Activated B cell treated with CpG ODN at 0.5 μM for 24 hours (primary cell): Measurements from ENCODE around the gene MVK. TPM values are rescaled to one million over a fixed set of nuclear protein-coding genes. Genes with fewer than 3 reads are reported as not detected.

ENCODE experiments used
- ATAC-seq: fragments of 200-7000 bp; cut with Tn5 transposase; one replicate; pipeline ENCODE4 v1.10.0; 2021; ENCODE audit warnings: low read depth, mild to moderate bottlenecking, moderate library complexity
- CTCF ChIA-PET: fragments of 350-600 bp; sonication (Branson Sonifier 250); formaldehyde crosslinking; loops from one replicate; lab custom pipeline; 2021; ENCODE audit warnings: antibody characterized with exemption; lab: Charles Lee
- POLR2A ChIA-PET: fragments of 350-600 bp; sonication (Branson Sonifier 250); formaldehyde crosslinking; loops from one replicate; lab custom pipeline; 2021; ENCODE audit warnings: antibody characterized with exemption; lab: Charles Lee
- DNase-seq: peaks from one replicate; pipeline ENCODE4 v3.0.0; 2022
- H3K27ac Mint-ChIP-seq: one replicate; pipeline ENCODE4 v1.8.0; 2020; ENCODE audit warnings: mixed read lengths
- H3K27me3 Mint-ChIP-seq: one replicate; pipeline ENCODE4 v1.8.0; 2021; ENCODE audit warnings: mixed read lengths
- H3K36me3 Mint-ChIP-seq: one replicate; pipeline ENCODE4 v1.8.0; 2021; ENCODE audit warnings: low read depth, mixed read lengths
- H3K4me1 Mint-ChIP-seq: one replicate; pipeline ENCODE4 v1.8.0; 2021; ENCODE audit warnings: mixed read lengths
- H3K4me3 Mint-ChIP-seq: one replicate; pipeline ENCODE4 v1.8.0; 2020; ENCODE audit warnings: mild to moderate bottlenecking, mixed read lengths
- H3K9me3 Mint-ChIP-seq: one replicate; pipeline ENCODE4 v1.8.0; 2020; ENCODE audit warnings: mixed read lengths
- intact Hi-C: fragments of 100-400 bp; cut with micrococcal nuclease; formaldehyde crosslinking; loops from one replicate; pipeline ENCODE4 v1.15.1; 2024
- total RNA-seq: library from RNA; stranded (reverse); gene quantifications from 2 replicates; pipeline ENCODE4 v1.2.3, GENCODE V29; 2022
- TF ChIP-seq, protein P1 (sequence below): fragments of 200-600 bp; IDR thresholded peaks from one replicate; pipeline ENCODE4 v1.8.0; 2022; ENCODE audit warnings: antibody characterized with exemption, mild to moderate bottlenecking

MVK gene
- total RNA-seq, 1 donor from 2014 or later: 28.5 TPM

DNA sequence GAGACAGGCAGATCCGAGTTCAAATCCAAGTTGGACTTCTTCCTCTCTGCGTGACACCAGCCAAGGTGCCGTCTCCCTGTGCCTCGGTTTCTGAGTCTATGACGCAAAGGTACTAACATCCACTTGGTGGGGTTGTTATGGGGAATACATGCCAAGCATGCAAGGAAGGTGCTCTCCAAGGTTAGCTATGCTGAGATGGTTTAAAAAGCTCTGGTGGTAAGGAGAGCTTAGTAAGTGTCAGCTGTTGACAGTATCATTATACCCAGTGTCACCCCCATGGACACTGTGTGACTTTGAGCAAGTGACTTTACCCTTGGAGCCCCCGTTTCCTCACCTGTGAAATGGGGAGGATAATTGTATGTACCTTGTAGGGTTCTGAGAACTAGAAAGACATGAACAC lies 22.5 kb upstream of the MVK start:
- ChIA-PET POLR2A (no interaction called here), CTCF (no interaction called here)
- DNase-seq (no peak), ATAC-seq (no peak)
- Mint-ChIP-seq H3K27ac (no peak overlapping the region), H3K36me3 (peaks cover 2% of the 10 kb centered on the region), H3K4me3 (no peak overlapping the region), H3K4me1 (no peaks in the 10 kb centered on the region), H3K9me3 (no peaks in the 10 kb centered on the region), H3K27me3 (peaks cover 18% of the 10 kb centered on the region)
- intact Hi-C loops: no loop called here
- TF ChIP-seq, protein P1, sequence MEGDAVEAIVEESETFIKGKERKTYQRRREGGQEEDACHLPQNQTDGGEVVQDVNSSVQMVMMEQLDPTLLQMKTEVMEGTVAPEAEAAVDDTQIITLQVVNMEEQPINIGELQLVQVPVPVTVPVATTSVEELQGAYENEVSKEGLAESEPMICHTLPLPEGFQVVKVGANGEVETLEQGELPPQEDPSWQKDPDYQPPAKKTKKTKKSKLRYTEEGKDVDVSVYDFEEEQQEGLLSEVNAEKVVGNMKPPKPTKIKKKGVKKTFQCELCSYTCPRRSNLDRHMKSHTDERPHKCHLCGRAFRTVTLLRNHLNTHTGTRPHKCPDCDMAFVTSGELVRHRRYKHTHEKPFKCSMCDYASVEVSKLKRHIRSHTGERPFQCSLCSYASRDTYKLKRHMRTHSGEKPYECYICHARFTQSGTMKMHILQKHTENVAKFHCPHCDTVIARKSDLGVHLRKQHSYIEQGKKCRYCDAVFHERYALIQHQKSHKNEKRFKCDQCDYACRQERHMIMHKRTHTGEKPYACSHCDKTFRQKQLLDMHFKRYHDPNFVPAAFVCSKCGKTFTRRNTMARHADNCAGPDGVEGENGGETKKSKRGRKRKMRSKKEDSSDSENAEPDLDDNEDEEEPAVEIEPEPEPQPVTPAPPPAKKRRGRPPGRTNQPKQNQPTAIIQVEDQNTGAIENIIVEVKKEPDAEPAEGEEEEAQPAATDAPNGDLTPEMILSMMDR: no peak

DNA sequence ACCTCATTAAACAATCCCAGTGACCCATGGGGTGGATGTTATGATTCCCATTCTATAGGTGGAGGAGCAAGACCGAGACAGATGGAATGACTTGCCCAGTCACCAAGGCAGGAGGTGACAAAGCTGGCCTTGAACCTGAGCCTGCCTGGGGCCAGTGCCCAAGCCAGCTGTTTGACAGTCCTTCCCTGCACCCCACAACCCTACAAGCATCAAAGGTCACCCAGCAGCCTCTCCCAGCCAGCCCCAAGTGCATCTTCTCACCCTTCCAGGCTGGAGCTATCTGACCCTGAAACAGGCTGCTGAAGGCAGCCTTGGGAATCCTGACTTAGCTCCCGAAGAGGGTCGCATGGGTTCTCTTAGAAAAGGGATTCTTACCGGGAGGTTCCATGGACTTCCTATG lies 20.6 kb upstream of the MVK start:
- no peaks in the 10 kb centered on the region for H3K4me1 Mint-ChIP-seq
- ChIA-PET POLR2A (no interaction called here), CTCF (no interaction called here)
- H3K36me3 Mint-ChIP-seq: peaks cover 5% of the 10 kb centered on the region
- H3K9me3 Mint-ChIP-seq: no peaks in the 10 kb centered on the region
- H3K4me3 Mint-ChIP-seq: no peak overlapping the region
- ATAC-seq (no peak), DNase-seq (no peak)
- H3K27me3 Mint-ChIP-seq: peaks cover 11% of the 10 kb centered on the region
- no peak overlapping the region for H3K27ac Mint-ChIP-seq
- TF ChIP-seq, protein P1: no peak
- intact Hi-C loops: no loop called here

DNA sequence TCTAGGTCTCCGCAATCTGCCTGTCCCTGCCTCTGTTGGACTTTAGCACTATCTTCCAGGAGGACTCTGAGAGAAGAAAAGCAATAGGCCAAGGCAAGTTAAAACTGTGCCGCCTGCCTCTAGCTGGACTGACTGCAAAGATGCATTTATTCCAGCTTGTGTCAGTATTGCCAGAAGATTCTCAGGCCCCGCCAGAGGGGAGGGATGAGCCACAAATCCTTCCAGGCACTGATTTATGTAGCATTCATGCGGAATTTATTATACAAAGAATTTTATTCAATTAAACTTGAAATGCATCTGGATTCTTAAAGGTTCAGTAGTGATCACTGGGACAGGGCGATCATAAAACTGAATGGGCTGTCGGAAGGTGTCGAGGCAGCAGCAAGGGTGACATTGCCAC lies 20.1 kb upstream of the MVK start:
- Mint-ChIP-seq H3K36me3 (peaks cover 5% of the 10 kb centered on the region), H3K27ac (no peak overlapping the region), H3K4me3 (no peak overlapping the region), H3K4me1 (no peaks in the 10 kb centered on the region), H3K9me3 (no peaks in the 10 kb centered on the region), H3K27me3 (peaks cover 11% of the 10 kb centered on the region)
- ChIA-PET POLR2A (no interaction called here), CTCF (no interaction called here)
- TF ChIP-seq, protein P1: no peak
- DNase-seq (no peak), ATAC-seq (no peak)
- intact Hi-C loops: no loop called here

- no peak for ATAC-seq
- H3K9me3 Mint-ChIP-seq: no peaks in the 10 kb centered on the region
- peaks cover 7% of the 10 kb centered on the region for H3K27me3 Mint-ChIP-seq
- DNase-seq: no peak
- TF ChIP-seq, protein P1: no peak
- ChIA-PET POLR2A (no interaction called here), CTCF (no interaction called here)
- H3K36me3 Mint-ChIP-seq: peaks cover 5% of the 10 kb centered on the region
- intact Hi-C loops: no loop called here
- H3K27ac Mint-ChIP-seq: no peak overlapping the region
- no peaks in the 10 kb centered on the region for H3K4me1 Mint-ChIP-seq
- H3K4me3 Mint-ChIP-seq: no peak overlapping the region
Observed at GRCh38 chr12:109553906-109554500, 19.6 kb upstream of the MVK start.

- intact Hi-C loops: no loop called here
- CTCF ChIA-PET: no interaction called here
- ATAC-seq (no peak), DNase-seq (no peak)
- Mint-ChIP-seq H3K9me3 (no peaks in the 10 kb centered on the region), H3K36me3 (peaks cover 5% of the 10 kb centered on the region), H3K4me1 (no peaks in the 10 kb centered on the region), H3K4me3 (no peak overlapping the region), H3K27ac (no peak overlapping the region), H3K27me3 (peaks cover 3% of the 10 kb centered on the region)
- TF ChIP-seq, protein P1: no peak
- POLR2A ChIA-PET: no interaction called here
Observed at GRCh38 chr12:109554761-109555160, 18.8 kb upstream of the MVK start.
